Gastroesophageal sphincter (tissue), 4 donors: ENCODE results near the gene FAM118A. TPM values are rescaled to one million over a fixed set of nuclear protein-coding genes. Genes with fewer than 3 reads are reported as not detected.
"Not testable (repeated sequence)": the region's sequence is repeated elsewhere in the genome, so short reads cannot be mapped to it uniquely, and the experiment has no call there.

Experiments used
- ATAC-seq: fragments of 150-250 bp; one replicate; pipeline ENCODE4 v1.9.1; 2016; ENCODE audit warnings: mild to moderate bottlenecking, moderate library complexity
- H3K27ac ChIP-seq, 4 donors: fragments of 200-600 bp; sonication (generic) in 3 of 4; 1 replicate in 3 of 4; 2 replicates in 1 of 4; pipeline ENCODE4 v1.5.1; 2016 to 2019
- H3K27me3 ChIP-seq: fragments of 200-600 bp; sonication (generic); one replicate; pipeline ENCODE4 v1.5.1; 2019
- H3K36me3 ChIP-seq, 2 donors: fragments of 200-600 bp; sonication (generic); one replicate each; pipeline ENCODE4 v1.5.1; 2019; ENCODE audit warnings: control low read depth in 1 of 2
- H3K4me1 ChIP-seq, 3 donors: fragments of 200-600 bp; sonication (generic); 1 replicate in 2 of 3; 2 replicates in 1 of 3; pipeline ENCODE4 v1.5.1; 2016 to 2019; ENCODE audit warnings: control low read depth in 2 of 3
- H3K4me3 ChIP-seq, 2 donors: fragments of 200-600 bp; sonication (generic); one replicate each; pipeline ENCODE4 v1.5.1; 2019; ENCODE audit warnings: mild to moderate bottlenecking in 1 of 2, moderate library complexity in 1 of 2
- H3K9me3 ChIP-seq, 3 donors: fragments of 200-600 bp; sonication (generic); one replicate each; pipeline ENCODE4 v1.5.1; 2017 to 2019; ENCODE audit warnings: control low read depth in 2 of 3
- CTCF ChIP-seq, 4 experiments: fragments of 200-600 bp in 2 of 4; fragments of 450-650 bp in 2 of 4; sonication (generic) in 1 of 4; IDR thresholded peaks; one replicate each; pipeline ENCODE4 v1.5.1; 2017 to 2019; ENCODE audit warnings: antibody characterized with exemption in 4 of 4, mild to moderate bottlenecking in 2 of 4, moderate library complexity in 2 of 4
- EP300 ChIP-seq: sonication (generic); formaldehyde crosslinking; IDR thresholded peaks from one replicate; pipeline ENCODE4 v1.6.1; 2017; ENCODE audit warnings: antibody characterized with exemption, mild to moderate bottlenecking
- POLR2A ChIP-seq, 2 donors: fragments of 450-650 bp; IDR thresholded peaks; one replicate each; pipeline ENCODE4 v1.6.1; 2017; ENCODE audit warnings: antibody characterized with exemption in 2 of 2, mild to moderate bottlenecking in 2 of 2, moderate library complexity in 1 of 2
- POLR2AphosphoS5 ChIP-seq: sonication (generic); formaldehyde crosslinking; IDR thresholded peaks from one replicate; pipeline ENCODE4 v1.6.1; 2017; ENCODE audit warnings: antibody characterized with exemption
- WGBS, 2 donors: methylation state at CpG; one replicate each; pipeline ENCODE4 v1.1.5; 2018; ENCODE audit warnings: low coverage in 1 of 2; 5-methylcytosine and 5-hydroxymethylcytosine counted together
- total RNA-seq, 4 donors: library from RNA; depleted of rRNA; stranded (reverse); fragments of >200 nt; gene quantifications; one replicate each; pipeline ENCODE4 v1.1.0, GENCODE V29; 2016

FAM118A gene
- total RNA-seq: 10 to 100 TPM; 17.4 to 82.9 (median 29.6) TPM

DNA sequence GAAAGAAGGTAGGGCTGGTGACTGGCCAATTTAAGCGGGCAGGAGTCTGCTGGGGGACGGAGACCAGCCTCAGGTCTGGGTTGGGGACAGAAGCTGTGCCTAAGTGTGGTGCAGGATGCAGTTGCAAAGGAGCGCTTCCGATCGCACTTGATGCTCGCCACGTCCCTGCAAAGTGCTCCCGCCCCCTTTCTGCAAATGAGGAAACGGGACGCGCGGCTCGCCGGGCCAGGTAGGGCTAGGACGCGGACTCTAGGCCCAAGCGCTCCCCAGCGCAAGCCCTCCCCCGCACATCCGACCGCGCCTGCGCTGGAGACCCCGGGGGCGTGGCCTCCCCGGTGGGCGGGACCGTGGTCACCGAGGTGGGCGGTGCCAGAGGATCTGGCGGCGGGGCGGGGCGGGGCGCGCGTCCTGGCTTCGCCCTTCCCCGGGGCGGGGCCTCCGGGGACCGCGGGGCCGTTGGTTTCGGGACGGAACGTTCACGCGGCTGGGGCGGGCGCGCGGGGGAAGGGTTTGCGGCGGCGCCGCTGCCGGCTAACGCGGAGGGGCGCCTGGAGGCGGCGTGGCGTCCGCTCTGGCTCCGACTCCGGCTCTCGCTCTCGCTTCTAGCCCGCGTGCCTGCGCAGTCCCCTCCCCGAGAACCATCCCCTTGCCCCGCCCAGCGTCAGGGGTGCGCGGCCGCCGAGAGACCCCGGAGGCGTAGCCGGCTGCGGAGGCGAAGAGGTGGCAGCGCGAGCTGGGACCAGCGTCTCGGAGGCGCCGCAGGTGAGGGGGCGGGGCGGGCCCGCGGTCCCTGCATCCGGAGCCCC is at the start of gene FAM118A:
Gene FAM118A, plus strand, starts transcription at position 513 of the 806 bp plus-strand sequence. CDS start 12,446 bp downstream, outside the sequence.
- peak; percentile 96 for ATAC-seq
- Histone ChIP-seq H3K27ac (peak within 1 kb of the TSS; percentile 36 to 94 (median 86)), H3K4me1 (peaks cover 0 to 43% (median 8%) of the 10 kb centered on the region in 3 donors), H3K4me3 (peak within 1 kb of the TSS; percentile 54 to 77), H3K9me3 (no peaks in the 10 kb centered on the region), H3K36me3 (no peaks in the 10 kb centered on the region), H3K27me3 (no peaks in the 10 kb centered on the region)
- 0% methylated on average over 2 of the region's 95 CpGs; no CpG with 5 or more reads in 1 of the 2 donors for WGBS, 2 donors
- TF ChIP-seq CTCF (IDR thresholded peaks at IDR 0.05) (peak in 2 of 4 experiments; percentile 26 to 37), POLR2A (IDR thresholded peaks at IDR 0.05) (peak; percentile 78 to 83), EP300 (no peak), POLR2AphosphoS5 (peak; percentile 64)

DNA sequence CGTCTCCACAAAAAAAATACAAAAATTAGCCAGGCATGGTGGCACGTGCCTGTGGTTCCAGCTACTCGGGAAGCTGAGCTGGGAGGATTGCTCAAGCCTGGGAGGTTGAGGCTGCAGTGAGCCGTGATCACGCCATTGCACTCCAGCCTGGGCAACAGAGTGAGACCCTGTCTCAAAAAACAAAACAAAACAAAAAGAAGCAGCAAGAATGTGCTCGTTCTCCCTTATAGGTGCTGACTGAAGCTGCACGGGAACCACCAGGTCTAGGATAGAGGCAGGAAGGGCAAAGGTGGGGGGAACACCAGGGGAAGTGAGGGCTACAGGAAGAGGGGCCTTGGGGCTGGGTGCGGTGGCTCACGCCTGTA is 49.4 kb upstream of the FAM118A start:
- ATAC-seq, H3K27me3 ChIP-seq, H3K4me3 ChIP-seq, H3K9me3 ChIP-seq, H3K36me3 ChIP-seq, H3K27ac ChIP-seq: not testable (repeated sequence)
- 58 to 65% methylated on average over 2 to 4 of the region's 9 CpGs for WGBS, 2 donors
- peaks cover 0 to 22% (median 8%) of the 10 kb centered on the region in 3 donors for H3K4me1 ChIP-seq

GRCh38 chr22:45261407-45262088 is 48.2 kb upstream of the FAM118A start:
- H3K4me1 ChIP-seq: peaks cover 0 to 22% (median 8%) of the 10 kb centered on the region in 3 donors
- no peak for ATAC-seq
- no peak for TF ChIP-seq CTCF (IDR thresholded peaks at IDR 0.05)
- no peak for TF ChIP-seq POLR2A (IDR thresholded peaks at IDR 0.05)
- TF ChIP-seq EP300: no peak
- no peak for TF ChIP-seq POLR2AphosphoS5
- H3K27me3 ChIP-seq: no peaks in the 10 kb centered on the region
- no peaks in the 10 kb centered on the region for H3K36me3 ChIP-seq
- H3K9me3 ChIP-seq: no peaks in the 10 kb centered on the region
- no peak overlapping the region for H3K27ac ChIP-seq
- 100% methylated on average over 3 of the region's 20 CpGs; no CpG with 5 or more reads in 1 of the 2 donors for WGBS, 2 donors
- H3K4me3 ChIP-seq: no peak overlapping the region

DNA sequence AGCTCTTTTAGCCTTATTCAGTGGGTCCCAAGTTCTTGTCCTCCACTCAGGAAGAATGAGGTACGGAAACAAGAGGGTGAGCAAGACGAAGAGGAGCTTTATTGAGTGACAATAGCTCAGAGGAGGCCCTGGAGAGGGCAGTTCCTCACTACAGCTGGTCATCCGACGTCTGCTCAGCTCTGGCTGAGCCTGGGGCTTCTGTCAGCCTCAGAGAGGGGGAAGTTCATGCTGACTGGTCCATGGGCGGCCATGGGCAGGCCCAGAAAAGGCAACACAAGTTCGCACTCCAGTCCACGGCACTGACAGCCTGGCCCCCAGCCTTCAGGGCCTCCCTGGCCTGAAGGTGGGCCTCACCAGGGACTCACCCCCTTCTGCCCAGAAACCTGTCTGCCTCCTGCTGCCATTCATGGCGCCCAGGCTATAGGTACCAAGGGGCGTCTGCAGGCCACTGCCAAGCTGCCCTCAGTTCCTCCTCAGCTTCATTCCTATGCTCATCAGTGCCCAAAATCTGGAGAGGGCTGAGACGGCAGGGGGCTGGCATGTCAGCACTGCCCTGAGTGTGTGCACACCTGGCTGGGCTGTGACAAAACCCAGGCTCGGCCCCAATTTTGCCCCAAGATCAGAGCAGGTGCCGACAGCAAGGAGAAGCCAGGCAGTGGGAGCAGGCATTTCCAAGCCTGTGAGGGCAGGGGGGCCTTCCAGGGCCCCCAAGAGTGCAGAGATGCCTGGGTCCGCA is 47.4 kb upstream of the FAM118A start:
- peaks cover 0 to 22% (median 8%) of the 10 kb centered on the region in 3 donors for H3K4me1 ChIP-seq
- H3K4me3 ChIP-seq: no peak overlapping the region
- H3K27ac ChIP-seq: no peak overlapping the region
- WGBS, 2 donors: no CpG with 5 or more reads among the region's 13 CpGs
- no peaks in the 10 kb centered on the region for H3K27me3 ChIP-seq
- no peak for TF ChIP-seq POLR2A (IDR thresholded peaks at IDR 0.05)
- TF ChIP-seq POLR2AphosphoS5: no peak
- no peak for TF ChIP-seq CTCF (IDR thresholded peaks at IDR 0.05)
- TF ChIP-seq EP300: no peak
- no peaks in the 10 kb centered on the region for H3K36me3 ChIP-seq
- H3K9me3 ChIP-seq: no peaks in the 10 kb centered on the region
- no peak for ATAC-seq

GRCh38 chr22:45262931-45263462 is 46.7 kb upstream of the FAM118A start:
- Histone ChIP-seq H3K4me1 (peaks cover 0 to 24% (median 8%) of the 10 kb centered on the region in 3 donors), H3K27me3 (no peaks in the 10 kb centered on the region), H3K4me3 (no peak overlapping the region), H3K9me3 (no peaks in the 10 kb centered on the region), H3K36me3 (no peaks in the 10 kb centered on the region), H3K27ac (peak overlapping the region in 3 of 4 donors; percentile 11 to 54 (median 31))
- TF ChIP-seq CTCF (IDR thresholded peaks at IDR 0.05): no peak
- no peak for TF ChIP-seq POLR2A (IDR thresholded peaks at IDR 0.05)
- no peak for TF ChIP-seq EP300
- TF ChIP-seq POLR2AphosphoS5: no peak
- ATAC-seq: no peak
- no CpG with 5 or more reads among the region's 14 CpGs for WGBS, 2 donors
